Activated T-helper 2 cell treated with anti-CD3 and anti-CD28 coated beads, Interferon-gamma antibody, Interleukin-2, Interleukin-4, amounts not matched to agents 10 μg/mL and 5 μg/mL and 100 μg/mL, durations not matched to agents 14 hours and 24 hours and 36 hours (primary cell): ENCODE data around the gene DACH1. TPM values are rescaled to one million over a fixed set of nuclear protein-coding genes. Genes with fewer than 3 reads are reported as not detected.

ENCODE experiments used
- DNase-seq: peaks from one replicate; pipeline ENCODE4 v3.0.0; 2021; ENCODE audit warnings: low spot score
- H3K27ac Mint-ChIP-seq: one replicate; pipeline ENCODE4 v1.8.0; 2021; ENCODE audit warnings: mixed read lengths
- H3K27me3 Mint-ChIP-seq: one replicate; pipeline ENCODE4 v1.8.0; 2021; ENCODE audit warnings: low read depth, mixed read lengths
- H3K36me3 Mint-ChIP-seq: one replicate; pipeline ENCODE4 v1.8.0; 2021; ENCODE audit warnings: low read depth, mixed read lengths
- H3K4me1 Mint-ChIP-seq: one replicate; pipeline ENCODE4 v1.8.0; 2021; ENCODE audit warnings: low read depth, mixed read lengths
- H3K4me3 Mint-ChIP-seq: one replicate; pipeline ENCODE4 v1.8.0; 2021; ENCODE audit warnings: low read depth, mild to moderate bottlenecking, moderate library complexity, mixed read lengths
- H3K9me3 Mint-ChIP-seq: one replicate; pipeline ENCODE4 v1.8.0; 2021; ENCODE audit warnings: mixed read lengths
- intact Hi-C: fragments of 100-400 bp; cut with micrococcal nuclease; formaldehyde crosslinking; loops from one replicate; pipeline ENCODE4 v1.15.1; 2023
- total RNA-seq: library from RNA; stranded (reverse); gene quantifications from 2 replicates; pipeline ENCODE4 v1.2.3, GENCODE V29; 2022

Gene DACH1
- total RNA-seq, 1 donor from 2014 or later, result not detected

DNA sequence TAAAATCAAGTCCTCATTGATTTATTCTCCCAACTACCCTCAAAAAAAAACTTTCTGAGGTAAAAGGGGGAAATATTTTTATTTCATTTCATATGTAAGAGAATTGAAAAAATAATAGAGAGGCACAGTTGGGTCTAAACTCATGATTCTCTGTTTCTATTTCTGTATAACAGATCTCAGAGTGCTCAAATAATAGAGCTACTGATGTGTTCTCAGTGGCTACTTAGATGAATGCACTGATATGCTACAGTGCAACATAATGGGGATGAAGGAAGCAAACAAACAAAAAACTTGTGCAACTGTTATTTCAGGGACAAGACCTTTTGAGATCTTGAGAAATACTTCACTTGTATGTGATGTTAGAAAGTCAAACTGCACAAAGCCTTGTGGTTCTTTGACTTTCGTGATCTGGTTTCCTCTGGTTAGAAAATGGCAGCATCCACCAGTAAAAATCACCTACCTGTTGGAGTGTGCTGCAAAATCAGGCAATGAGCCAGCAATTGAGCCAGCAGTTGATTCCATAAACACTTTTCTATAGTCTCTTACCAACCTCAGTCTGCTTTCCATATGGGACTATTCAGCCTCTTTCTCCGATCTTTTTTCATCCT is 9.7 kb upstream of the DACH1 start:
- Mint-ChIP-seq H3K27me3 (peaks cover 25% of the 10 kb centered on the region), H3K4me1 (peaks cover 8% of the 10 kb centered on the region), H3K9me3 (no peaks in the 10 kb centered on the region), H3K27ac (no peak overlapping the region), H3K4me3 (no peak overlapping the region), H3K36me3 (no peaks in the 10 kb centered on the region)
- no peak for DNase-seq
- intact Hi-C loops, result loop anchor here (5.0 to 10.0 kb wide), 4 partner anchors 412 to 1262 kb away; no protein-coding TSS in a partner anchor

DNA sequence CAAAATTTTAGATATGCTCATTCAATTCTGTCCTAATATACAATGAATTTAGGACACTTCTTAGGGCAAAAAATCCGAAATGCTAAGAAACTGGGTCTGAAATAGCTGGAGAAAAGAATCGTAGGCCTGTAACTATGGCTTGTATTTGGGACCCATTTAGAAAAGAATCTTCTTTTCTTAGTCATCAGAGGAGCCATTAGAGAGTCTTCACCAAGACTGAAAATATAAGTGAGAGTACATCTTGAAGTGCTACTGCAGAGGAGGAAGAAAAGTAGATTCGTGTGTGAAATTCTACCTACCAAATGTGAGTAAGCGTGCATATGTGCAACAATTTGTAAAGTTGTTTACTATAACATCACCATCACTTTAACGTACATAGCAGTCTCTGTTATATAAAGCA is 8.8 kb upstream of the DACH1 start:
- no peaks in the 10 kb centered on the region for H3K36me3 Mint-ChIP-seq
- H3K9me3 Mint-ChIP-seq, result no peaks in the 10 kb centered on the region

DNA sequence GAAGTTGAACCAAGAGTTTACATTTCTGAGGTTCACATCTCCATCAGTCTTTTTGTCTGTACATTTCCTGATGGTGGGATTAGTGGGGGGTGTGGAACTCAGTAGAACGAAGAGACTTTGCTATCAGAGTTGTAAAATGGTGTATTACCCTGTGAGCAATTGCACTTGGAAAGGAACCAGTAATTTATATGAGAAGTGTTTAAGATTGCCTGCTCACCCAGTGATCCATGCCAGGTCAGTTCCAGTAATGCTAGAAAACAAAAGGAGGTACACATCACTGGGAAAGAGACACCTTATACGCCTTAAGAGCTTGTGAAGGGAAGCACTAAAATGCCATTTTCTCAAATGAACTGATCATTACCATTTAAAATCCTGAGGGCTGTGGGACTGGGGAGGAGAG is 7.5 kb upstream of the DACH1 start:
- Mint-ChIP-seq H3K27ac (no peak overlapping the region), H3K9me3 (no peaks in the 10 kb centered on the region), H3K4me3 (no peak overlapping the region), H3K27me3 (peaks cover 44% of the 10 kb centered on the region), H3K36me3 (no peaks in the 10 kb centered on the region), H3K4me1 (peaks cover 8% of the 10 kb centered on the region)
- no peak for DNase-seq
- intact Hi-C loops, result loop anchor here (10.0 kb wide), 3 partner anchors 410 to 1260 kb away; no protein-coding TSS in a partner anchor

More for the DNA sequence above, 8.8 kb upstream of the DACH1 start:
- intact Hi-C loops, result loop anchor here (5.0 to 10.0 kb wide), 4 partner anchors 411 to 1261 kb away; no protein-coding TSS in a partner anchor
- Mint-ChIP-seq H3K4me1 (peaks cover 8% of the 10 kb centered on the region), H3K27me3 (peaks cover 34% of the 10 kb centered on the region), H3K27ac (no peak overlapping the region), H3K4me3 (no peak overlapping the region)
- DNase-seq, result no peak

- H3K36me3 Mint-ChIP-seq, result no peaks in the 10 kb centered on the region
- H3K4me3 Mint-ChIP-seq, result no peak overlapping the region
- H3K27ac Mint-ChIP-seq, result no peak overlapping the region
- H3K9me3 Mint-ChIP-seq, result no peaks in the 10 kb centered on the region
- H3K4me1 Mint-ChIP-seq, result peaks cover 5% of the 10 kb centered on the region
- DNase-seq, result no peak
- H3K27me3 Mint-ChIP-seq, result peaks cover 52% of the 10 kb centered on the region
- intact Hi-C loops, result loop anchor here (10.0 kb wide), 3 partner anchors 409 to 1259 kb away; no protein-coding TSS in a partner anchor
These were observed 6.6 kb upstream of the DACH1 start for GRCh38 chr13:71873418-71874247.

- no peak for DNase-seq
- Mint-ChIP-seq H3K4me3 (no peak overlapping the region), H3K9me3 (no peaks in the 10 kb centered on the region), H3K4me1 (peaks cover 8% of the 10 kb centered on the region), H3K36me3 (no peaks in the 10 kb centered on the region), H3K27me3 (peaks cover 65% of the 10 kb centered on the region), H3K27ac (no peak overlapping the region)
- intact Hi-C loops, result loop anchor here (10.0 kb wide), 3 partner anchors 407 to 1257 kb away; no protein-coding TSS in a partner anchor
These were observed 4.8 kb upstream of the DACH1 start for GRCh38 chr13:71871844-71872243.

- Mint-ChIP-seq H3K27me3 (peaks cover 67% of the 10 kb centered on the region), H3K36me3 (no peaks in the 10 kb centered on the region), H3K27ac (no peak overlapping the region), H3K4me3 (no peak overlapping the region), H3K9me3 (no peaks in the 10 kb centered on the region), H3K4me1 (peaks cover 10% of the 10 kb centered on the region)
- intact Hi-C loops, result loop anchor here (10.0 kb wide), 3 partner anchors 406 to 1256 kb away; no protein-coding TSS in a partner anchor
- no peak for DNase-seq
These were observed 4.3 kb upstream of the DACH1 start for GRCh38 chr13:71871176-71871754.

DNA sequence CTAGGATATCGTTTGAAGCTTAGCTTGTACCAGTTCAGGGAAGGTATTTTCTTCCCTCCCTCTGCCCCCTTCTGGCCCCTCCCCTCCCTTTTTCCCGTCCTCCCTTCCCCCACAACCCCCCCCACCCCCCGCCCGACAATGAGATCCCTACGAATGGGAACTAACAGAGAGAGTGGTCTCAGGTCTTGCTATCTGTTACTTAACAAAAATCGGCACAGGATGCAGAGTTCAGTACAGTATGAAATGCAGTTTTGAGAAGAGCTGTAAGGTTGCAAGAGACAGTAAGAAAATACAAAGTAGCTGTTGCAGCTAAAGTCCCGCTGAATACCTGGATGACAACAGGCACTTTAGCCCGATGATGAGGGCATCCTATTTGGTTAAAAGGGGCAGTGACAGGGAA is 3.1 kb upstream of the DACH1 start:
- no peak overlapping the region for H3K27ac Mint-ChIP-seq
- peaks cover 11% of the 10 kb centered on the region for H3K4me1 Mint-ChIP-seq
- H3K27me3 Mint-ChIP-seq, result peaks cover 68% of the 10 kb centered on the region
- no peaks in the 10 kb centered on the region for H3K36me3 Mint-ChIP-seq
- no peaks in the 10 kb centered on the region for H3K9me3 Mint-ChIP-seq
- DNase-seq, result no peak
- no peak overlapping the region for H3K4me3 Mint-ChIP-seq
- intact Hi-C loops, result loop anchor here (10.0 kb wide), 3 partner anchors 405 to 1255 kb away; no protein-coding TSS in a partner anchor

GRCh38 chr13:71869274-71869673 is 2.3 kb upstream of the DACH1 start:
- Mint-ChIP-seq H3K4me3 (no peak overlapping the region), H3K27me3 (peaks cover 72% of the 10 kb centered on the region), H3K4me1 (peaks cover 18% of the 10 kb centered on the region), H3K36me3 (no peaks in the 10 kb centered on the region), H3K27ac (no peak overlapping the region), H3K9me3 (no peaks in the 10 kb centered on the region)
- intact Hi-C loops, result loop anchor here (5.0 kb wide), 1 partner anchor 42 kb away; no protein-coding TSS in a partner anchor
- DNase-seq, result no peak

GRCh38 chr13:71866335-71867130 is 471 bp downstream of the DACH1 start:
- no peaks in the 10 kb centered on the region for H3K36me3 Mint-ChIP-seq
- DNase-seq, result no peak
- no peak overlapping the region for H3K27ac Mint-ChIP-seq
- H3K9me3 Mint-ChIP-seq, result no peaks in the 10 kb centered on the region
- intact Hi-C loops, result loop anchor here (5.0 kb wide), 1 partner anchor 39 kb away; no protein-coding TSS in a partner anchor
- peak overlapping the region; percentile 76 for H3K4me3 Mint-ChIP-seq
- H3K27me3 Mint-ChIP-seq, result peaks cover 78% of the 10 kb centered on the region
- H3K4me1 Mint-ChIP-seq, result peaks cover 21% of the 10 kb centered on the region

GRCh38 chr13:71865874-71866334 is 1.1 kb downstream of the DACH1 start:
- Mint-ChIP-seq H3K9me3 (no peaks in the 10 kb centered on the region), H3K27me3 (peaks cover 76% of the 10 kb centered on the region), H3K4me3 (peak overlapping the region; percentile 60), H3K36me3 (no peaks in the 10 kb centered on the region), H3K4me1 (peaks cover 21% of the 10 kb centered on the region), H3K27ac (no peak overlapping the region)
- intact Hi-C loops, result loop anchor here (5.0 kb wide), 1 partner anchor 39 kb away; no protein-coding TSS in a partner anchor
- no peak for DNase-seq

- Mint-ChIP-seq H3K27ac (no peak overlapping the region), H3K4me1 (peaks cover 21% of the 10 kb centered on the region), H3K4me3 (peak overlapping the region; percentile 87), H3K27me3 (peaks cover 75% of the 10 kb centered on the region), H3K36me3 (no peaks in the 10 kb centered on the region), H3K9me3 (no peaks in the 10 kb centered on the region)
- intact Hi-C loops, result loop anchor here (5.0 kb wide), 1 partner anchor 38 kb away; no protein-coding TSS in a partner anchor
- DNase-seq, result no peak
These were observed 1.8 kb downstream of the DACH1 start for GRCh38 chr13:71864986-71865873.
